Measurements from ENCODE around the gene ULK4.

The ULK4 gene

GRCh38 chr3:41662288-41662687 is 299.6 kb downstream of the ULK4 start:
- Histone ChIP-seq H3K4me3 (replicated peaks; ENCODE audit: insufficient read depth, low read length) (no peak overlapping the region), H3K27ac (replicated peaks) (no peak overlapping the region), H3K27me3 (ENCODE audit: insufficient read depth, poor library complexity, severe bottlenecking) (no peaks in the 10 kb centered on the region)
- TF ChIP-seq CTCF (IDR thresholded peaks at IDR 0.05; ENCODE audit: insufficient read depth, low read length) (no peak), POLR2AphosphoS5 (IDR thresholded peaks at IDR 0.05; ENCODE audit: low read depth) (no peak), SPI1 (IDR thresholded peaks at IDR 0.05; ENCODE audit: borderline replicate concordance, low read depth) (no peak), GABPA (IDR thresholded peaks at IDR 0.05; ENCODE audit: low read depth) (no peak), REST (IDR thresholded peaks at IDR 0.05; ENCODE audit: insufficient replicate concordance, low read depth) (no peak)
- DNase-seq (ENCODE audit: low read depth in 1 of 2, low spot score in 1 of 2), result no peak

- no peak for TF ChIP-seq CTCF (IDR thresholded peaks at IDR 0.05; ENCODE audit: insufficient read depth, low read length)
- TF ChIP-seq GABPA (IDR thresholded peaks at IDR 0.05; ENCODE audit: low read depth), result no peak
- TF ChIP-seq POLR2AphosphoS5 (IDR thresholded peaks at IDR 0.05; ENCODE audit: low read depth), result no peak
- no peak for TF ChIP-seq SPI1 (IDR thresholded peaks at IDR 0.05; ENCODE audit: borderline replicate concordance, low read depth)
- no peak for TF ChIP-seq REST (IDR thresholded peaks at IDR 0.05; ENCODE audit: insufficient replicate concordance, low read depth)
- no peak overlapping the region for H3K27ac ChIP-seq (replicated peaks)
- H3K4me3 ChIP-seq (replicated peaks; ENCODE audit: insufficient read depth, low read length), result no peak overlapping the region
- no peak for DNase-seq (ENCODE audit: low read depth in 1 of 2, low spot score in 1 of 2)
- H3K27me3 ChIP-seq (ENCODE audit: insufficient read depth, poor library complexity, severe bottlenecking), result no peaks in the 10 kb centered on the region
Observed at GRCh38 chr3:41661796-41662195, 300.1 kb downstream of the ULK4 start.

- Histone ChIP-seq H3K4me3 (replicated peaks; ENCODE audit: insufficient read depth, low read length) (no peak overlapping the region), H3K27ac (replicated peaks) (no peak overlapping the region), H3K27me3 (ENCODE audit: insufficient read depth, poor library complexity, severe bottlenecking) (no peaks in the 10 kb centered on the region)
- no peak for DNase-seq (ENCODE audit: low read depth in 1 of 2, low spot score in 1 of 2)
- TF ChIP-seq CTCF (IDR thresholded peaks at IDR 0.05; ENCODE audit: insufficient read depth, low read length) (no peak), POLR2AphosphoS5 (IDR thresholded peaks at IDR 0.05; ENCODE audit: low read depth) (no peak), GABPA (IDR thresholded peaks at IDR 0.05; ENCODE audit: low read depth) (no peak), SPI1 (IDR thresholded peaks at IDR 0.05; ENCODE audit: borderline replicate concordance, low read depth) (no peak), REST (IDR thresholded peaks at IDR 0.05; ENCODE audit: insufficient replicate concordance, low read depth) (no peak)
Observed at GRCh38 chr3:41660510-41660909, 301.4 kb downstream of the ULK4 start.
